C1 segment of cervical spinal cord (tissue), 14 donors: ENCODE results near the gene FSD1.

ENCODE experiments used
- DNase-seq, 14 donors: peaks; one replicate each; lab custom pipeline; 2025; lab: John Stamatoyannopoulos, UW

FSD1 gene

GRCh38 chr19:4362831-4363545 lies 58.6 kb downstream of the FSD1 start:
- peak in 1 of 14 donors; percentile 52 for DNase-seq

- DNase-seq, result no peak
Observed at GRCh38 chr19:4363571-4364304, 59.3 kb downstream of the FSD1 start.

- no peak for DNase-seq
Observed at GRCh38 chr19:4365341-4365740, 60.9 kb downstream of the FSD1 start.

GRCh38 chr19:4365791-4366665 lies 61.6 kb downstream of the FSD1 start:
- no peak for DNase-seq

- DNase-seq, result no peak
Observed at GRCh38 chr19:4366666-4367335, 62.4 kb downstream of the FSD1 start.

- DNase-seq, result no peak
Observed at GRCh38 chr19:4367336-4367723, 62.9 kb downstream of the FSD1 start.

- DNase-seq, result no peak
Observed at GRCh38 chr19:4367781-4368127, 63.4 kb downstream of the FSD1 start.

GRCh38 chr19:4368128-4368820 lies 63.9 kb downstream of the FSD1 start:
- DNase-seq, result peak in 2 of 14 donors; percentile 2 to 21

GRCh38 chr19:4369109-4369887 lies 64.9 kb downstream of the FSD1 start:
- peak in 5 of 14 donors; percentile 7 to 44 (median 30) for DNase-seq

GRCh38 chr19:4369888-4370260 lies 65.5 kb downstream of the FSD1 start:
- peak in 12 of 14 donors; percentile 9 to 67 (median 34) for DNase-seq

GRCh38 chr19:4370418-4371041 lies 66.1 kb downstream of the FSD1 start:
- DNase-seq, result peak in 1 of 14 donors; percentile 37

- DNase-seq, result peak in 2 of 14 donors; percentile 20 to 52
Observed at GRCh38 chr19:4371247-4372164, 67.1 kb downstream of the FSD1 start.

GRCh38 chr19:4372165-4373012 lies 68.0 kb downstream of the FSD1 start:
- DNase-seq, result peak in 1 of 14 donors; percentile 17

GRCh38 chr19:4373013-4373367 lies 68.6 kb downstream of the FSD1 start:
- DNase-seq, result no peak
